Sigmoid colon (tissue), 7 donors: ENCODE data around the gene MTUS2. TPM values are rescaled to one million over a fixed set of nuclear protein-coding genes. Genes with fewer than 3 reads are reported as not detected.
A peak's percentile ranks its signal among the peaks of the same experiment; 100 is the strongest.

Source experiments
- DNase-seq: peaks from one replicate; pipeline ENCODE4 v3.0.0-alpha.2; 2019
- H3K27ac ChIP-seq, 4 donors: fragments of 200-600 bp; sonication (generic); one replicate each; pipeline ENCODE4 v1.5.1; 2016 to 2019; ENCODE audit warnings: mild to moderate bottlenecking in 1 of 4
- H3K27me3 ChIP-seq, 3 donors: fragments of 200-600 bp; sonication (generic); one replicate each; pipeline ENCODE4 v1.5.1; 2019; ENCODE audit warnings: mild to moderate bottlenecking in 1 of 3
- H3K36me3 ChIP-seq, 4 donors: fragments of 200-600 bp; sonication (generic); one replicate each; pipeline ENCODE4 v1.5.1; 2016 to 2019
- H3K4me1 ChIP-seq, 4 donors: fragments of 200-600 bp; sonication (generic); one replicate each; pipeline ENCODE4 v1.5.1; 2017 to 2019
- H3K4me3 ChIP-seq, 4 donors: fragments of 200-600 bp; sonication (generic); one replicate each; pipeline ENCODE4 v1.5.1; 2017 to 2019; ENCODE audit warnings: mild to moderate bottlenecking in 2 of 4, moderate library complexity in 1 of 4
- H3K9me3 ChIP-seq, 4 donors: fragments of 200-600 bp in 3 of 4; sonication (generic) in 3 of 4; one replicate each; pipeline versions ENCODE4 v1.5.1 to v1.6.1; 2013 to 2019
- CTCF ChIP-seq, 4 experiments: fragments of 450-650 bp in 3 of 4; fragments of 200-600 bp in 1 of 4; IDR thresholded peaks; one replicate each; pipeline ENCODE4 v1.5.1; 2016 to 2019; ENCODE audit warnings: antibody characterized with exemption in 4 of 4, mild to moderate bottlenecking in 3 of 4, moderate library complexity in 2 of 4
- EP300 ChIP-seq, 4 donors: sonication (generic); formaldehyde crosslinking; IDR thresholded peaks; one replicate each; pipeline ENCODE4 v1.6.1; 2017; ENCODE audit warnings: antibody characterized with exemption in 4 of 4
- POLR2A ChIP-seq, 2 donors: fragments of 450-650 bp; IDR thresholded peaks; one replicate each; pipeline ENCODE4 v1.6.1; 2016; ENCODE audit warnings: antibody characterized with exemption in 2 of 2, mild to moderate bottlenecking in 2 of 2, moderate library complexity in 2 of 2
- POLR2AphosphoS5 ChIP-seq, 4 donors: sonication (generic); formaldehyde crosslinking; IDR thresholded peaks; one replicate each; pipeline ENCODE4 v1.6.1; 2017; ENCODE audit warnings: antibody characterized with exemption in 4 of 4
- WGBS, 2 donors: extraction: QIAGEN DNeasy Blood & Tissue Kit; methylation state at CpG; one replicate each; pipeline ENCODE4 v1.1.7; 2013; 5-methylcytosine and 5-hydroxymethylcytosine counted together
- intact Hi-C: fragments of 100-400 bp; cut with DNase I; formaldehyde crosslinking; loops from one replicate; pipeline ENCODE4 v1.15.1; 2023
- polyA plus RNA-seq, 3 donors: library from polyadenylated mRNA; stranded (reverse); fragments of 200-250 nt; gene quantifications; one replicate each; pipeline ENCODE4 v1.2.3, GENCODE V29; 2013
- total RNA-seq, 4 donors: library from RNA; depleted of rRNA; stranded (reverse); fragments of >200 nt; gene quantifications; one replicate each; pipeline ENCODE4 v1.1.0, GENCODE V29; 2016
- donor health status: healthy with polysubstance abuse.
- donor health status: Bipolar disorder and iron deficiency.
- donor health status: healthy.

Gene MTUS2
- total and polyA plus RNA-seq, 7 donors: 0.23 to 2.2 (median 0.85) TPM; not detected in 1

GRCh38 chr13:29436721-29437280 lies 616.7 kb downstream of the MTUS2 start:
- no peaks in the 10 kb centered on the region for H3K27me3 ChIP-seq
- peaks cover 0 to 55% (median 47%) of the 10 kb centered on the region in 4 donors for H3K4me1 ChIP-seq
- no peak overlapping the region for H3K4me3 ChIP-seq
- no peaks in the 10 kb centered on the region for H3K9me3 ChIP-seq
- intact Hi-C loops: loop anchor here (5.0 to 10.0 kb wide), 3 partner anchors 158 to 680 kb away; partner anchors contain the start of gene SLC7A1
- 89 to 92% methylated on average over 3 of the region's 3 CpGs for WGBS, 2 donors
- H3K27ac ChIP-seq: peak overlapping the region; percentile 73 to 88 (median 82)
- TF ChIP-seq CTCF (IDR thresholded peaks at IDR 0.05): no peak
- TF ChIP-seq POLR2AphosphoS5 (IDR thresholded peaks at IDR 0.05): no peak
- no peak for TF ChIP-seq EP300 (IDR thresholded peaks at IDR 0.05)
- TF ChIP-seq POLR2A (IDR thresholded peaks at IDR 0.05): no peak
- no peak for DNase-seq
- no peaks in the 10 kb centered on the region for H3K36me3 ChIP-seq

GRCh38 chr13:29438769-29439168 lies 618.6 kb downstream of the MTUS2 start:
- peak overlapping the region in 2 of 4 donors; percentile 19 to 79 for H3K27ac ChIP-seq
- intact Hi-C loops: loop anchor here (5.0 to 10.0 kb wide), 3 partner anchors 156 to 679 kb away; partner anchors contain the start of gene SLC7A1

GRCh38 chr13:29439601-29440388 lies 619.7 kb downstream of the MTUS2 start:
- no peak for DNase-seq
- H3K9me3 ChIP-seq: no peaks in the 10 kb centered on the region
- TF ChIP-seq POLR2AphosphoS5 (IDR thresholded peaks at IDR 0.05) (no peak), EP300 (IDR thresholded peaks at IDR 0.05) (no peak), CTCF (IDR thresholded peaks at IDR 0.05) (no peak), POLR2A (IDR thresholded peaks at IDR 0.05) (no peak)
- peak overlapping the region in 1 of 4 donors; percentile 79 for H3K27ac ChIP-seq
- H3K27me3 ChIP-seq: no peaks in the 10 kb centered on the region
- H3K4me1 ChIP-seq: peaks cover 0 to 28% (median 20%) of the 10 kb centered on the region in 4 donors
- WGBS, 2 donors: 67 to 73% methylated on average over 10 of the region's 10 CpGs
- intact Hi-C loops: loop anchor here (5.0 to 10.0 kb wide), 3 partner anchors 155 to 678 kb away; partner anchors contain the start of gene SLC7A1
- H3K4me3 ChIP-seq: no peak overlapping the region
- H3K36me3 ChIP-seq: no peaks in the 10 kb centered on the region

More at GRCh38 chr13:29438769-29439168, 618.6 kb downstream of the MTUS2 start:
- 64 to 71% methylated on average over 8 of the region's 8 CpGs for WGBS, 2 donors
- Histone ChIP-seq H3K4me3 (no peak overlapping the region), H3K9me3 (no peaks in the 10 kb centered on the region), H3K4me1 (peaks cover 0 to 38% (median 30%) of the 10 kb centered on the region in 4 donors), H3K27me3 (no peaks in the 10 kb centered on the region), H3K36me3 (no peaks in the 10 kb centered on the region)
- DNase-seq: no peak
- TF ChIP-seq POLR2A (IDR thresholded peaks at IDR 0.05) (no peak), POLR2AphosphoS5 (IDR thresholded peaks at IDR 0.05) (no peak), EP300 (IDR thresholded peaks at IDR 0.05) (no peak), CTCF (IDR thresholded peaks at IDR 0.05) (no peak)

GRCh38 chr13:29441306-29441705 lies 621.2 kb downstream of the MTUS2 start:
- peaks cover 0 to 13% (median 7%) of the 10 kb centered on the region in 4 donors for H3K4me1 ChIP-seq
- no peaks in the 10 kb centered on the region for H3K36me3 ChIP-seq
- no peaks in the 10 kb centered on the region for H3K9me3 ChIP-seq
- no peaks in the 10 kb centered on the region for H3K27me3 ChIP-seq
- no peak overlapping the region for H3K27ac ChIP-seq
- WGBS, 2 donors: 68 to 82% methylated on average over 5 of the region's 5 CpGs
- intact Hi-C loops: no loop called here
- DNase-seq: no peak
- H3K4me3 ChIP-seq: no peak overlapping the region
- TF ChIP-seq CTCF (IDR thresholded peaks at IDR 0.05): no peak
- TF ChIP-seq EP300 (IDR thresholded peaks at IDR 0.05): no peak
- no peak for TF ChIP-seq POLR2AphosphoS5 (IDR thresholded peaks at IDR 0.05)
- TF ChIP-seq POLR2A (IDR thresholded peaks at IDR 0.05): no peak
